CD14-positive monocyte (primary cell): Measurements from ENCODE around the gene FRMD4A. TPM values are rescaled to one million over a fixed set of nuclear protein-coding genes. Genes with fewer than 3 reads are reported as not detected.
A peak's percentile ranks its signal among the peaks of the same experiment; 100 is the strongest.

Experiments used
- DNase-seq, 3 donors: peaks; one replicate each; pipeline ENCODE4 v3.0.0-alpha.2; 2011 to 2022
- H2AFZ ChIP-seq: 2 replicates; pipeline ENCODE4 v1.6.0; 2012; ENCODE audit warnings: mild to moderate bottlenecking, low read depth, low read length, inconsistent platforms; ENCODE audit not compliant: insufficient read depth, poor library complexity, severe bottlenecking
- H3K27ac ChIP-seq, 2 donors: 1 replicate in 1 of 2; 2 replicates in 1 of 2; pipeline ENCODE4 v1.5.1; 2012 to 2013; ENCODE audit warnings: low read length in 2 of 2, control low read depth in 1 of 2, inconsistent platforms in 1 of 2, low read depth in 1 of 2, mild to moderate bottlenecking in 1 of 2
- H3K27me3 ChIP-seq, 2 donors: one replicate each; pipeline versions ENCODE4 v1.6.0 to v1.6.1; 2011 to 2013; ENCODE audit warnings: low read length in 2 of 2; ENCODE audit not compliant: control insufficient read depth in 2 of 2, insufficient read depth in 2 of 2
- H3K36me3 ChIP-seq, 2 donors: replicated peaks in 1 of 2; 1 replicate in 1 of 2; 2 replicates in 1 of 2; pipeline versions ENCODE4 v1.5.1 to v1.6.1; 2012 to 2013; ENCODE audit warnings: low read length in 2 of 2, control low read depth in 1 of 2, inconsistent platforms in 1 of 2, mild to moderate bottlenecking in 1 of 2; ENCODE audit not compliant: insufficient read depth in 2 of 2, control insufficient read depth in 1 of 2
- H3K4me1 ChIP-seq, 2 donors: 1 replicate in 1 of 2; 2 replicates in 1 of 2; pipeline versions ENCODE4 v1.5.1 to v1.6.1; 2012 to 2013; ENCODE audit warnings: low read length in 2 of 2, control low read depth in 1 of 2, inconsistent platforms in 1 of 2, mild to moderate bottlenecking in 1 of 2, moderate library complexity in 1 of 2; ENCODE audit not compliant: insufficient read depth in 2 of 2, control insufficient read depth in 1 of 2
- H3K4me2 ChIP-seq: replicated peaks from 2 replicates; pipeline ENCODE3; 2012; ENCODE audit warnings: low read length, moderate library complexity, mild to moderate bottlenecking; ENCODE audit not compliant: poor library complexity, severe bottlenecking; ENCODE audit errors: extremely low read depth
- H3K4me3 ChIP-seq, 3 experiments: fragments of 200-600 bp in 1 of 3; sonication (generic) in 1 of 3; replicated peaks in 1 of 3; 1 replicate in 2 of 3; 2 replicates in 1 of 3; pipeline ENCODE4 v1.5.1; 2011 to 2013; ENCODE audit warnings: low read length in 3 of 3, mild to moderate bottlenecking in 3 of 3, control low read depth in 2 of 3, low read depth in 2 of 3, inconsistent platforms in 1 of 3, moderate library complexity in 1 of 3
- H3K79me2 ChIP-seq: 2 replicates; pipeline ENCODE4 v1.6.0; 2012; ENCODE audit warnings: mild to moderate bottlenecking, control low read depth, inconsistent platforms, low read length, moderate library complexity; ENCODE audit not compliant: insufficient read depth
- H3K9ac ChIP-seq: 2 replicates; pipeline ENCODE4 v1.6.0; 2017; ENCODE audit warnings: low read length, mild to moderate bottlenecking; ENCODE audit not compliant: insufficient read depth, poor library complexity, severe bottlenecking
- H3K9me3 ChIP-seq, 2 donors: replicated peaks in 1 of 2; 1 replicate in 1 of 2; 2 replicates in 1 of 2; pipeline versions ENCODE4 v1.5.1 to v1.6.1; 2012 to 2013; ENCODE audit warnings: low read length in 2 of 2, control low read depth in 1 of 2; ENCODE audit not compliant: control insufficient read depth in 1 of 2, insufficient read depth in 1 of 2
- H4K20me1 ChIP-seq: 2 replicates; pipeline ENCODE4 v1.6.0; 2012; ENCODE audit warnings: mild to moderate bottlenecking, low read length, control low read depth, moderate library complexity; ENCODE audit not compliant: insufficient read depth
- H3K27ac Mint-ChIP-seq, 7 donors: one replicate each; pipeline ENCODE4 v1.8.0; 2020; ENCODE audit warnings: mild to moderate bottlenecking in 7 of 7, mixed read lengths in 7 of 7, moderate library complexity in 6 of 7, inconsistent platforms in 2 of 7
- H3K27me3 Mint-ChIP-seq, 3 donors: one replicate each; pipeline ENCODE4 v1.8.0; 2021 to 2022; ENCODE audit warnings: low read depth in 3 of 3, mild to moderate bottlenecking in 3 of 3, mixed read lengths in 3 of 3, moderate library complexity in 3 of 3, inconsistent platforms in 1 of 3
- H3K36me3 Mint-ChIP-seq, 2 donors: one replicate each; pipeline ENCODE4 v1.8.0; 2020; ENCODE audit warnings: mixed read lengths in 2 of 2, inconsistent platforms in 1 of 2, mild to moderate bottlenecking in 1 of 2
- H3K4me1 Mint-ChIP-seq: one replicate; pipeline ENCODE4 v1.8.0; 2020; ENCODE audit warnings: mild to moderate bottlenecking, mixed read lengths
- H3K4me3 Mint-ChIP-seq, 2 donors: one replicate each; pipeline ENCODE4 v1.8.0; 2020; ENCODE audit warnings: mild to moderate bottlenecking in 2 of 2, mixed read lengths in 2 of 2, moderate library complexity in 1 of 2
- H3K9me3 Mint-ChIP-seq, 7 donors: one replicate each; pipeline ENCODE4 v1.8.0; 2020 to 2022; ENCODE audit warnings: mixed read lengths in 7 of 7, mild to moderate bottlenecking in 6 of 7, moderate library complexity in 6 of 7, inconsistent platforms in 2 of 7
- WGBS: methylation state at CpG from one replicate; pipeline ENCODE4 v1.1.5; 2013; ENCODE audit warnings: missing lambda C conversion rate; ENCODE audit not compliant: insufficient coverage; 5-methylcytosine and 5-hydroxymethylcytosine counted together
- intact Hi-C, 2 donors: fragments of 100-400 bp; cut with micrococcal nuclease; formaldehyde crosslinking; loops; one replicate each; pipeline versions ENCODE4 v1.15.0 to v1.15.1; 2023
- polyA plus RNA-seq, 3 donors: library from polyadenylated mRNA; depleted of rRNA in 1 of 3; unstranded in 2 of 3; stranded (reverse) in 1 of 3; fragments of 300-500 nt in 2 of 3; fragments of >200 nt in 1 of 3; fragmentation: Illumina TruSeq in 2 of 3; gene quantifications; 1 replicate in 2 of 3; 2 replicates in 1 of 3; pipeline ENCODE4 v1.2.3, GENCODE V29; 2012 to 2021
- TF ChIP-seq, protein P1 (sequence below): fragments of 200-600 bp; IDR thresholded peaks from one replicate; pipeline ENCODE4 v1.8.0; 2022; ENCODE audit warnings: antibody characterized with exemption, mild to moderate bottlenecking

The FRMD4A gene
- polyA plus RNA-seq, 3 donors = 0.12 TPM; not detected in 2

- 86% methylated on average over 8 of the region's 9 CpGs for WGBS
- no peak overlapping the region for H3K27ac Mint-ChIP-seq
- TF ChIP-seq, protein P1, sequence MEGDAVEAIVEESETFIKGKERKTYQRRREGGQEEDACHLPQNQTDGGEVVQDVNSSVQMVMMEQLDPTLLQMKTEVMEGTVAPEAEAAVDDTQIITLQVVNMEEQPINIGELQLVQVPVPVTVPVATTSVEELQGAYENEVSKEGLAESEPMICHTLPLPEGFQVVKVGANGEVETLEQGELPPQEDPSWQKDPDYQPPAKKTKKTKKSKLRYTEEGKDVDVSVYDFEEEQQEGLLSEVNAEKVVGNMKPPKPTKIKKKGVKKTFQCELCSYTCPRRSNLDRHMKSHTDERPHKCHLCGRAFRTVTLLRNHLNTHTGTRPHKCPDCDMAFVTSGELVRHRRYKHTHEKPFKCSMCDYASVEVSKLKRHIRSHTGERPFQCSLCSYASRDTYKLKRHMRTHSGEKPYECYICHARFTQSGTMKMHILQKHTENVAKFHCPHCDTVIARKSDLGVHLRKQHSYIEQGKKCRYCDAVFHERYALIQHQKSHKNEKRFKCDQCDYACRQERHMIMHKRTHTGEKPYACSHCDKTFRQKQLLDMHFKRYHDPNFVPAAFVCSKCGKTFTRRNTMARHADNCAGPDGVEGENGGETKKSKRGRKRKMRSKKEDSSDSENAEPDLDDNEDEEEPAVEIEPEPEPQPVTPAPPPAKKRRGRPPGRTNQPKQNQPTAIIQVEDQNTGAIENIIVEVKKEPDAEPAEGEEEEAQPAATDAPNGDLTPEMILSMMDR = no peak
- H3K4me1 Mint-ChIP-seq = peaks cover 13% of the 10 kb centered on the region
- Histone ChIP-seq H3K4me1 (peaks cover 0 to 4% of the 10 kb centered on the region in 2 donors), H3K9me3 (peaks cover 9 to 15% of the 10 kb centered on the region in 2 donors), H4K20me1 (no peaks in the 10 kb centered on the region), H3K27me3 (no peaks in the 10 kb centered on the region), H3K27ac (no peak overlapping the region), H2AFZ (no peak overlapping the region), H3K79me2 (no peaks in the 10 kb centered on the region), H3K4me2 (no peak overlapping the region), H3K4me3 (no peak overlapping the region), H3K9ac (no peak overlapping the region), H3K36me3 (no peaks in the 10 kb centered on the region)
- H3K9me3 Mint-ChIP-seq = peaks cover 5 to 23% (median 8%) of the 10 kb centered on the region in 7 donors
- no peak overlapping the region for H3K4me3 Mint-ChIP-seq
- no peak for DNase-seq
- H3K27me3 Mint-ChIP-seq = peaks cover 11 to 26% (median 21%) of the 10 kb centered on the region in 3 donors
- intact Hi-C loops = loop anchor here in 1 of 2 donors (10.0 kb wide), 1 partner anchor 75 kb away; no protein-coding TSS in a partner anchor
- no peaks in the 10 kb centered on the region for H3K36me3 Mint-ChIP-seq
Observed at GRCh38 chr10:13839430-13839990, 491.2 kb downstream of the FRMD4A start.

GRCh38 chr10:13839030-13839429, 491.7 kb downstream of the FRMD4A start:
- no peak overlapping the region for H3K9ac ChIP-seq
- no peaks in the 10 kb centered on the region for H3K79me2 ChIP-seq
- H3K4me1 ChIP-seq = peaks cover 0 to 4% of the 10 kb centered on the region in 2 donors
- peak overlapping the region in 1 of 7 donors; percentile 49 for H3K27ac Mint-ChIP-seq
- no peak for DNase-seq
- intact Hi-C loops = loop anchor here in 1 of 2 donors (10.0 kb wide), 1 partner anchor 76 kb away; no protein-coding TSS in a partner anchor
- peaks cover 5 to 23% (median 8%) of the 10 kb centered on the region in 7 donors for H3K9me3 Mint-ChIP-seq
- H3K9me3 ChIP-seq = peaks cover 9 to 15% of the 10 kb centered on the region in 2 donors
- H3K36me3 Mint-ChIP-seq = no peaks in the 10 kb centered on the region
- no peak overlapping the region for H3K27ac ChIP-seq
- H2AFZ ChIP-seq = no peak overlapping the region
- no peak overlapping the region for H3K4me3 ChIP-seq
- H3K4me3 Mint-ChIP-seq = no peak overlapping the region
- no peak overlapping the region for H3K4me2 ChIP-seq
- peaks cover 11 to 27% (median 20%) of the 10 kb centered on the region in 3 donors for H3K27me3 Mint-ChIP-seq
- no peaks in the 10 kb centered on the region for H4K20me1 ChIP-seq
- no peaks in the 10 kb centered on the region for H3K36me3 ChIP-seq
- TF ChIP-seq, protein P1 = no peak
- H3K4me1 Mint-ChIP-seq = peaks cover 18% of the 10 kb centered on the region
- H3K27me3 ChIP-seq = no peaks in the 10 kb centered on the region
